Kidney epithelial cell (primary cell): ENCODE results near the gene PALM3. TPM values are rescaled to one million over a fixed set of nuclear protein-coding genes. Genes with fewer than 3 reads are reported as not detected.
"Not testable (repeated sequence)": the region's sequence is repeated elsewhere in the genome, so short reads cannot be mapped to it uniquely, and the experiment has no call there.

Experiments
- DNase-seq: peaks from one replicate; pipeline ENCODE4 v3.0.0-alpha.2; 2010; ENCODE audit warnings: low read depth
- H3K27me3 ChIP-seq: 2 replicates; pipeline ENCODE4 v1.6.0; 2011; ENCODE audit warnings: low read length; ENCODE audit not compliant: control insufficient read depth, insufficient read depth
- H3K36me3 ChIP-seq: 2 replicates; pipeline ENCODE4 v1.5.1; 2011; ENCODE audit warnings: low read length; ENCODE audit not compliant: control insufficient read depth, insufficient read depth
- H3K4me3 ChIP-seq: 2 replicates; pipeline ENCODE4 v1.5.1; 2011; ENCODE audit warnings: low read depth, mild to moderate bottlenecking, control low read depth, low read length
- total RNA-seq: library from RNA; depleted of rRNA; stranded (reverse); fragments of >200 nt; gene quantifications from 2 replicates; pipeline ENCODE4 v1.2.3, GENCODE V29; 2015
- TF ChIP-seq, protein P1 (sequence below): IDR thresholded peaks from 2 replicates; pipeline ENCODE4 v1.5.1; 2011; ENCODE audit warnings: mild to moderate bottlenecking, moderate library complexity, low read length, control low read depth, inconsistent platforms; ENCODE audit not compliant: insufficient read depth, poor library complexity, severe bottlenecking

Gene PALM3
- total RNA-seq, 1 donor from 2014 or later: not detected

DNA sequence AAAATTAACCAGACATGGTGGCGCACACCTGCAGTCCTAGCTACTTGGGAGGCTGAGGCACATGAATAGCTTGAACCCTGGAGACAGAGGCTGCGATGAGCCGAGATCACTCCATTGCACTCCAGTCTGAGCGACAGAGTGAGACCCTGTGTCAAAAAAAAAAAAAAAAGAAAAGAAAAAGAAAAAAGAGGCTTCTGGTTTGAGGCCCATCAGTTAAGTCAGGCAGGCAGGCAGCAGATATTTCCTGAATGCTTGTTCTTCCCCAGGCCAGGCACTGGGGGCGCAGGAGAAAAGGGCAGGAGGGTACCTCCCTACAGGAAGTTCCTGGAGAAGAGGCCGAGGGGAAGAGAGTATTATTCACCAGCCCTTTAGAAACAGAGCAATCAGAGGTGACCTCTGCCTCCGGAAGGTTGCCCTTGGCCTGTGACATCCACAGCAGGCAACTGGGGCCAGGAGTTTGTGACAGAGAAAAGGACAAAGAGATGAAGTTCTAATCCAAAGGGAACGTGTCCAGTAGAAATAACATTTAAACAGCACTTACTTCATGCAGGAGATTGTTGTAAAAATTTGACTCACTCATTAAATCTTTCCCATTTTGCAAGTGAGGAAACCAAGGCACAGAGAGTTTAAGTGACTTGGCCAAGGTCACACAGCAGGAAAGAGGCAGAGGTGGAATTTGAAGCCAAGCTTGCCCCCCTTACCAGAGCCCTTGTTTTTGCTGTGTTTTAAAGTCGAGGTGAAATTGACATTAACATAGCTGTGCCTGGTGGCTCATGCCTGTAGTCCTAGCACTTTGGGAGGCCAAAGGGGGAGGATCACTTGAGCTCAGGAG lies 38.3 kb downstream of the PALM3 start:
- no peak for DNase-seq
- Histone ChIP-seq H3K4me3 (no peak overlapping the region), H3K36me3 (no peaks in the 10 kb centered on the region), H3K27me3 (peaks cover 5% of the 10 kb centered on the region)
- TF ChIP-seq, protein P1, sequence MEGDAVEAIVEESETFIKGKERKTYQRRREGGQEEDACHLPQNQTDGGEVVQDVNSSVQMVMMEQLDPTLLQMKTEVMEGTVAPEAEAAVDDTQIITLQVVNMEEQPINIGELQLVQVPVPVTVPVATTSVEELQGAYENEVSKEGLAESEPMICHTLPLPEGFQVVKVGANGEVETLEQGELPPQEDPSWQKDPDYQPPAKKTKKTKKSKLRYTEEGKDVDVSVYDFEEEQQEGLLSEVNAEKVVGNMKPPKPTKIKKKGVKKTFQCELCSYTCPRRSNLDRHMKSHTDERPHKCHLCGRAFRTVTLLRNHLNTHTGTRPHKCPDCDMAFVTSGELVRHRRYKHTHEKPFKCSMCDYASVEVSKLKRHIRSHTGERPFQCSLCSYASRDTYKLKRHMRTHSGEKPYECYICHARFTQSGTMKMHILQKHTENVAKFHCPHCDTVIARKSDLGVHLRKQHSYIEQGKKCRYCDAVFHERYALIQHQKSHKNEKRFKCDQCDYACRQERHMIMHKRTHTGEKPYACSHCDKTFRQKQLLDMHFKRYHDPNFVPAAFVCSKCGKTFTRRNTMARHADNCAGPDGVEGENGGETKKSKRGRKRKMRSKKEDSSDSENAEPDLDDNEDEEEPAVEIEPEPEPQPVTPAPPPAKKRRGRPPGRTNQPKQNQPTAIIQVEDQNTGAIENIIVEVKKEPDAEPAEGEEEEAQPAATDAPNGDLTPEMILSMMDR: peak; percentile 64

DNA sequence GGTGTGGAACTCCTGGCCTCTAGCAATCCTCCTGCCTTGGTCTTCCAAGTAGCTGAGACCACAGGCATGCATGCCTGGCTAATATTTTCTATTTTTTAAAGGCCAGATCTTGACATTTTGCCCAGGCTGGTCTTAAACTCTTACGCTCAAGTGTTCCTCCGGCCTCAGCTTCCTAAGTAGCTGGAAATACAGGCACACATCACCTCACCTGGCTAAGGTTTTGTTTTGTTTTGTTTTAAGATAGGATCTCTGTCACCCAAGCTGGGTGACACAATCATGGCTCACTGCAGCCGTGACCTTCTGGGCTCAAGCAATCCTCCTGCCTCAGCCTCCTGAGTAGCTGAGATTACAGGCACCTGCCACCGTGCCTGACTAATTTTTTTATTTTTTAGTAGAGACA lies 39.4 kb downstream of the PALM3 start:
- Histone ChIP-seq H3K36me3 (no peaks in the 10 kb centered on the region), H3K4me3 (no peak overlapping the region), H3K27me3 (no peaks in the 10 kb centered on the region)
- TF ChIP-seq, protein P1: no peak
- DNase-seq: no peak

DNA sequence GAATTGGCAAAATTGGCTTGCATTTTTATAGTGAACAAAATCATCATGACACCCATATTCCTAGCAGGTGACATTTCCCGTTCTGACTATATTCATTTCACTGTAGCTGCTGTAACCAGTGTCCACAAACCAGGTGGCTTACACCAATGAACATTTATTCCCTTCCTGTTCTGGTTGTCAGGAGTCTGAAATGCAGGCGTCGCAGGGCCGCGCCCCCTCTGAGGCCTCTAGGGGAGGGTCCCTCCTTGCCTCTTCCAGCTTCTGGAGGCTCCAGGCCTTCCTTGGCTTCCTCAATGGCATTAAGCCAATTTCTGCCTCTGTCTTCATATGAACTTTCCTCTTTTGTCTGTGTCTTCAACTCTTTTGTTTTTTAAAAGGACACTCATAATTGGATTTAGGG lies 40.4 kb downstream of the PALM3 start:
- TF ChIP-seq, protein P1: no peak
- H3K4me3 ChIP-seq: no peak overlapping the region
- H3K27me3 ChIP-seq: no peaks in the 10 kb centered on the region
- no peaks in the 10 kb centered on the region for H3K36me3 ChIP-seq
- DNase-seq: no peak

DNA sequence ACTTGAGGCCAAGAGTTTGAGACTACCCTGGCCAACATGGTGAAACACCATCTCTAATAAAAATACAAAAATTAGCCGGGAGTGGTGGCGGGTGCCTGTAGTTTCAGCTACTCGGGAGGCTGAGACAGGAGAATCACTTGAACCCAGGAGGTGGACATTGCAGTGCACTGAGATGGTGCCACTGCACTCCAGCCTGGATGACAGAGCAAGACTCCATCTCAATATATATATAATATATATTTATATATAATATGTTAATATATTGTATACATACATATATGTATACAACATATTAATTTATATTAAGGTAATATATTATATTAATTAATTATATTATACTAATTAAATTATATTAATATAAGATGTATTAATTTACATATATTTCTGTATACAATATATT lies 42.1 kb downstream of the PALM3 start:
- DNase-seq, H3K4me3 ChIP-seq: not testable (repeated sequence)

DNA sequence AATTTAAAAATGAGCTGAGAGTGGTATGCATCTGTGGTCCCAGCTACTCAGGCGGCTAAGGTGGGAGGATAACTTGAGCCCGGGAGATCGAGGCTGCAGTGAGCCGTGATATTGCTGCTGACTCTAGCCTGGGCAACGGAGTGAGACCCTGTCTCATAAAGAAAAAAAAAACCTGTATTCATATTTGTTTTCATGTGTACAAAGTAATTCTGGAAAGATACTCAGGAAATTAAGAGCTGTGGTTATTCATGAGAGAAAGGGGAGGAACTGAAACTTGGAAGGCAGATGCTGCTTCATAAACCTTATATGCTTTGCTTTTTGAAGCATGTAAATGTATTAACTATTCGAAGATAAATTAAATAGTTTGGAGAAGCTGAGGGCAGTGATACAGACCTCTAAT lies 42.8 kb downstream of the PALM3 start:
- Histone ChIP-seq H3K27me3 (no peaks in the 10 kb centered on the region), H3K4me3 (no peak overlapping the region), H3K36me3 (no peaks in the 10 kb centered on the region)
- TF ChIP-seq, protein P1: no peak
- DNase-seq: no peak

More for the DNA sequence above, 42.1 kb downstream of the PALM3 start:
- not testable (repeated sequence) for H3K36me3 ChIP-seq, H3K27me3 ChIP-seq

DNA sequence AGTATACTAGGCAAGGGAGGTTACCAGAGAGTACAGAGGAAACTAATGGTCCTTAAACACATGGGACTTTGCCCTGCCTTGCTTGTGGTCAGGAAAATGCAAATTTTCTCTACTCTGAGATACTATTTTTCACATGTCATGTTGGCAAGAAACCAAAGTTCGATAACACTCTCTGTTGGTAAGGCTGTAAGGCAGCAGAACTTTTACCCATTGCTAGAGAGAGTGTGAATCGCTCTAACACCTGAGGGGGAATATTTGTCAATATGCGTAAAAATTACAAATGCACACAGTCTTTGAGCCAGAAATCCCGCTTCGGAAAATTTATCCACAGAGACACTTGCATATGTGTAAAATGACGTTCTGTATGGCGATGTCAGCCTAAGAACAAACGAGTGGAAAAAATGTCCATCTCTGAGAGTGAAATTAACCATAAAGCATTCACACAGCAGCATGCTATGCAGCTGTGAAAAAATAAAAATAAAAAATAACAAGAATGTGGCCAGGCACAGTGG lies 46.3 kb downstream of the PALM3 start:
- Histone ChIP-seq H3K4me3 (no peak overlapping the region), H3K36me3 (no peaks in the 10 kb centered on the region), H3K27me3 (no peaks in the 10 kb centered on the region)
- DNase-seq: no peak
- TF ChIP-seq, protein P1: no peak
